Activated CD8-positive, alpha-beta memory T cell treated with anti-CD3 and anti-CD28 coated beads, Interleukin-2, amount 50 U/mL, for 1 hour (primary cell): ENCODE results near the gene PEF1.
A peak's percentile ranks its signal among the peaks of the same experiment; 100 is the strongest.

Experiments used
- DNase-seq: peaks from one replicate; pipeline ENCODE4 v3.0.0-alpha.2; 2020; ENCODE audit errors: extremely low read depth

PEF1 gene, protein sequence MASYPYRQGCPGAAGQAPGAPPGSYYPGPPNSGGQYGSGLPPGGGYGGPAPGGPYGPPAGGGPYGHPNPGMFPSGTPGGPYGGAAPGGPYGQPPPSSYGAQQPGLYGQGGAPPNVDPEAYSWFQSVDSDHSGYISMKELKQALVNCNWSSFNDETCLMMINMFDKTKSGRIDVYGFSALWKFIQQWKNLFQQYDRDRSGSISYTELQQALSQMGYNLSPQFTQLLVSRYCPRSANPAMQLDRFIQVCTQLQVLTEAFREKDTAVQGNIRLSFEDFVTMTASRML

DNA sequence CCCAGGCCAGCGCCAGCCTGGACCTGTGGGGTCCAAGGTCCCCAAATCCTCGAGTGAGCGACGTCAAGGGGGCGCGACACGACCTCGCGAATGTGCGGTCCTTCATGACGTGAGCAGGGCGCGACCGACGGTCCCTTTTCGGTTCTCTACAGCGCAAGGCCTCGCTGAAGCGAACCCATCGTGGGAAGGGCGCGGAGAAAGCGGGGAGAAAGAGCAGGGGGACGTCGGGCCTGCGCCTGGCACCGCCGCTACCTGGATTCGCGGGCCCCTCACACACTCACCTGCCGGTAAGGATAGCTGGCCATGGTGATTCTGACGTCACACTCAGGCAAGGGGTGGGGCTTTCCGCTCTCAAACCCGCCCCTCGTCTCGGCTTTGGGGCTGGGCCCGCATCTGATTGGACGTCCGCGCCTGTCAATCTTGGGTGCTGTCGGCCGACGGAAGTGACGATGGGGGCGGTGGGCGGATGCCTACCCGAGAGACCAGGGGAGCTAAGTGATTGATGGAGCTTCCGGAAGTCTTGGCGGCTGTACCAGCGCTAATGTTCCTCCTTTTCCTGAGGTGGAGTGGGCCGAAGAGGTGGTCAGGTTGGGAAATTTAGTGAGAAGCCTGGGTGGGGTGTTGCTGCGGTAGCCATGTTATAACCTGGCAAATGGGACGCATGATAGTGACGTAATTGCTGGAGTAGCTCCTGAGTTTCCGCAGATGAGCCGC is at the start of gene PEF1:
TSS of gene PEF1 (minus strand) at position 317 of the 714 bp plus-strand sequence. CDS start at position 305, 12 bp downstream.
- peak; percentile 98 for DNase-seq

DNA sequence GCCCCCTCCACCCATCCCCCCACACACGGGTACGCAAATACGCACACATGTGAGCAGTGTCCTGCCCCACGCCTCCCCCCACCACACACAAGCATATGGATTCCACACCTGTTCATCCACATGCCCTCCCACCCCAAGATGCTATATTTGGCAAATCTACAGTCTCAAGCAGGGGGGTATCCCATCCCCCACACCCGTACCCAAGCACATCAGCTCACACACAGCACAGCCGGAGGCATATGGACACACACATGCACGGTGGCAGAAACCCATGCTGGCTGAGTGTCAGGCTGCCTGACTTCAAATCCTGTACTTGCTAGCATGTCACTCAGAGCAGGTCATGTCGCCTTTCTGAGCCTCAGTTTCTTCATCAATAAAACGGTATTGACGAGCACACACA is 48.6 kb upstream of the PEF1 start:
- DNase-seq: no peak

DNA sequence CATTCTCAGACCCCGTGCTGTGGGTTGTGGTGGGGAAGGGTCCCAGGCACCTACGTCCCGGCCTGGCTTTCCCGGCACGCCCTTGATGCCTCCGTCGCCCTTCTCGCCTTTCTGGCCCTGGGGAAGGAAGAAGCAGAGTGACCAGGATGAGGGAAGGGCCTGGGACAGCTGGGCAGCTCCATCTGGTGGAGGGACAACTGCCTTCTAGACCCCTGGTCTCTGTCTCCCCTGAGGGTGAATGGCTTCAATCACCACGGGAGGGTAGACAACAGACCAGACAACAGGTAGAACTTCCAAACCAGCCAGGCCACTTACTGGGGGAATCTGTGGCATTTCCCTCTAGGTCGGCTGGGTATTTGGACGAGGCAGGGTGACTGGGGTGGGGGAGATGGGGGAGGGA is 47.3 kb upstream of the PEF1 start:
- DNase-seq: no peak

DNA sequence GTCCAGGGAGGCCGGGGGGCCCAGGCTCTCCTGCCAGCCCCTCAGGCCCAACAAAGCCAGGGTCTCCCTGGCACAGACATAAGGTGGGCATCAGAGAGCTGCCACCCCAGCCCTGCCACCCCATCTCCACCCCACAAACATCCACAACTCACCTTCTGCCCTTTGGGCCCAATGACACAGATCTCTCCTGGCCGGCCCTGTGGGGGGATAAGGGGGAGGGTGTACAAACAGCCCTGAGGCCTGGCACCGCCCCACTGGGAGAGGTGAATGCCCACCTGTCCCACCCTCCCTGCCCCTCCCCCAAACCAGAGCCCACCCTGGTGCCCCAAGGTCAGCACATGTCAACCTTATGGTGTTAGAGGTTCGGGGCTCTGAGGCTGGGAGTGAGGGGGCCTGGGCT is 46.8 kb upstream of the PEF1 start:
- DNase-seq: no peak

DNA sequence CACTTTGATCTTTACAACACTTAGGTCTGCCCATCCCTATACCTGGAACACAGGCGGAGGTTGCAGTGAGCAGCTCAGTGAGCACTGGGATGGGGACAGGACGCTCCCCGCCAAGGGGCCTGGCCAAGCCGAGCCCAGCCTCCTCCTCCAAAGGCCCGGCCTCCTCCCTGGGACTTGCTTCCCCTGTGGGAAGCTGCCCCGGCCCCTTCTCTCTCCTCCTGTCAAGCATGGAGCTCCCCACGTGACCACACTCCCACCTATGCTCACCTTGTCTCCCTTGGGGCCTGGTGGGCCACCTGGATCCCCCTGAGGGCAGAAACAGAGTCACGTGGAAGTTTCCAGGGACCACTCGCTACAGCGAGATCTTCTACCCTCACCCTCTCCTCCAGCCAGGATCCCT is 46.2 kb upstream of the PEF1 start:
- DNase-seq: no peak

DNA sequence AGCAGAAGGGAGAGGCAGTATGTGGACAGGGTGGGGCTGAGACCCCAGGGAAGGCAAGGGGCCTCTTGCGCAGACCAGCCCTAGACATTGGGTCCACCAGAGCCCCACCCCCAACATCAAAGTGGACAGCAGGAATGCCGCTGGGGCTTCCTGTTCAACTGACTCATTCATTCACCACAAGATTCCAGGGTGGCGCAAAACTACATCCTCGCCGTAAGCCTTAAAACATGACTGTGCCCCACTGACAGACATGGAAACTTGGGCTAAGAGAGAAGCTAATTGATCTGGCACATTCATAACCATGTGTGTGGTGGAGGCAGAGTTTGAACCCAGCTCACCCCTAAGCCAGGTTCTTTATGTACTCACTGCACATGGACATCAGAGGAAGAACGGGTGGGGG is 45.2 kb upstream of the PEF1 start:
- DNase-seq: no peak

DNA sequence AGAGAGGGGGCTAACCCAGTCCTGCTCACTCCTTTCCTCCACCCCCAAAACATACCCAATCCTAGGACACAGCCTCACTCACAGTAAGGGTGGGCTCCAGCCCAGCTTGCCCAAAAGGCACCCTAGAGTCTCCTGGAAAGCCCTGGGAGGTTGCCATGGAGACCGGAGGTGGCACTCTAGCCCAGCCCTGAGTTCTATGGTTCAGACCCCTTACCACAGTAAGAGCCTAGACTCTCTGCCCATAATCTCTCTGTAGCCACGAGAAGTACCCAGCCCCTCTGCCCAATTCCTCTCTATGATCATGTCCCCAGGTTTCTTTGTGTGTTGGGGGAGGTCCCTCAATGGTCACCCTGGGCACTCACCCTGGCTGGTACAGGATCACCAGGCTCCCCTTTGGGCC is 44.7 kb upstream of the PEF1 start:
- no peak for DNase-seq

DNA sequence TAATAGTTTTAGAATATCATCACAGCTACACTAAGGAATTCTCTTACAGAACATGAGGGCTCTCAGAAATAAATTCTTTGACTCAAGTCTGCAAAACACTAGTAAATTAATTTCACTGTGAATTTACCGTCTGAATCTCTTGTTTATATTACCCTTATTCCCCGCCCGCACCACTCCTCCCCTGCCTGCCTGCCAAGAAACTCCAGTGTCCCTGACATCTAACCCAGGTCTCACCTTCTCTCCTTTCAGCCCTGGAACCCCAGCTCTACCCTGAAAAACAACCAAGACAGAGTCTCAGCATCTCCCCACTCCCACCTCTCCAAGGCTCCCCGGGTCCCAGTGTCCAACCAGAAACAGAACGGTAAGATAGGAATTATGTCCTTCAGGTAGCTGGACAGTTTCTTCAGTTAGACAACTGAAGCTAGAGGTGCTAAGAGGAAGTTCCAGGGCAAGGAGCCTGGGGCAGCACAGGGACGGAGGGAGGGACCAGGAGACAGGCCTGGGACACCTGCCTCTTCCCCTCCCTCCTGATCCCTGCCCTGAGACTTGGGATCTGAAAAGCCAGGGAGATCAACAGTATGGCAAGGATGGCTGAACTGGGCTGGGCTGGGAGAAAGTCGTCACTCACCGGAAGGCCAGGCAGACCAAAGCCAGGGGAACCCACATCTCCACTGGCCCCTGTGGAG is 43.7 kb upstream of the PEF1 start:
- DNase-seq: no peak

DNA sequence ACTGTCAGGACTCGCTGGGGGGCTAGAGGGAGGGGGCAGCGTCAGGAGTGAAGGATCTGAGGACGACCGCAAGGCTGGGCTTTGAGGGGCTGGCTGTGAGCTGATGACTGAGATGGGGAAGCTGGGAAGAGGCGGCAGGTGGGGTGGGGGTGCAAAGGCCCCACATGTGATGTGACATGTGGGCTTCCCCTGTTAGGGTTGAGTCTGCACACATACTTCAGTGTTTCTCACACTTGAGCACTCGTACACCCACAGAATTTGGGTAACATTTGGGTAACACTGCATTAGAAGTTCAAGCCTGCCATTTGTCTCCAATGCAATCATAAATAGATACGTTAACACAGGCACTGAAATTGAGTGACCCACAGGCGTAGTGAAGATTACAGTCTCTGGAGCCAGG is 42.9 kb upstream of the PEF1 start:
- DNase-seq: no peak

DNA sequence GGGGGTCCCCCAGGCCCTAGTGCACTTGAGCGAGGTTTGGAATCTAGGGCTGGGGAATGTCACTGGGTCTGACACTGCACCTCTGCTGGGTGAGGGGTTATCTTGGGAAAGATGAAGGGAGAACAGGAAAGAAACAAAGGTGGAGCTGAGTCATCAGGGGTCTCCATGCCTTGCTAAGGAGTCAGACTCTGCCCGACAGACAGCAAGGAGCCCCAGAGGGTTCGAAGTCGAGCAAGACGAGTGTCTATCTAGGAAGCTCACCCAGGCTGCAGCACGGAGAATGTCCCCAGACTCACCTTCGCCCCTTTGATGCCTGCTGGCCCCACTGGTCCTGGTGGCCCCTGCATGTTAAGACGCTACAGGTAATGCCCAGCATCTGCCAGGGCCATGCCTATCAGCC is 41.1 kb upstream of the PEF1 start:
- DNase-seq: no peak

DNA sequence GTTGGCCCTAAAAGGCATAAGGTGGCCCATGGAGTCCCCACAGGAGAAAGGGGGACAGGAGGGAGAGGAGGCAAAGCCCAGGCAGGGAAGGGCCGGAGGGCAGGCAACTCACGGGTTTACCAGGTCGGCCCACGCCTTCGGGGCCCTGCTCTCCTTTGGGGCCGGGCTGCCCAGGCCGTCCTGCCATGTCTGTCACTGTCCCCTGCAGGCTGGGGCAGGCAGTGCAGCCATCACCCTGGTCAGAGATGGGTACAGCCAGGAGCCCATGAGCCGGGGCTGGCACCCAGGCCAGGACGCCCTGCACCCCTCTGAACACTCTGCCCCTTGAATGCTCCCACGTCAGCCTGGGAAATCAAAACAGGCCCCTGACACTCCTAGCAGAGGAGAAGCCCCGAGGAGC is 39.3 kb upstream of the PEF1 start:
- no peak for DNase-seq

DNA sequence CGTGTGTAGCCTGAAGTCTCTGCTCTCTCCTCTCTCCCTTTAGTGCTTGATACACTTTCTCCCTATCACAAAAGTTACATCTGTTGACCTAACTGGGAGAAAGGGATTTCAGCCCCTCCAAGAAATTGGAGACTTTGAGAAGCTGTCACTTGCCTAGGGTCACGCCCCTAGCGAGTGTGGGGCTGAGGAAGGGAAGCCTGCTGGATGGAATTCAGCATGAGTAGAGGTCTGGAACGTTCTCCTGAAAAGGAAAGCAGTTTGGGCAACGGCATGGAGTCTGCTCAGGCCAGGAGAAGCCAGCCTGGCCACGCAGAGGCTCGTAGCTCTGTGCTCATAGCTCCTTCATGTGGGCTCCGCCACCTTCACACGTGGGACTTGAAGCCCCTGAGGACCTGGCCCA is 36.7 kb upstream of the PEF1 start:
- no peak for DNase-seq

DNA sequence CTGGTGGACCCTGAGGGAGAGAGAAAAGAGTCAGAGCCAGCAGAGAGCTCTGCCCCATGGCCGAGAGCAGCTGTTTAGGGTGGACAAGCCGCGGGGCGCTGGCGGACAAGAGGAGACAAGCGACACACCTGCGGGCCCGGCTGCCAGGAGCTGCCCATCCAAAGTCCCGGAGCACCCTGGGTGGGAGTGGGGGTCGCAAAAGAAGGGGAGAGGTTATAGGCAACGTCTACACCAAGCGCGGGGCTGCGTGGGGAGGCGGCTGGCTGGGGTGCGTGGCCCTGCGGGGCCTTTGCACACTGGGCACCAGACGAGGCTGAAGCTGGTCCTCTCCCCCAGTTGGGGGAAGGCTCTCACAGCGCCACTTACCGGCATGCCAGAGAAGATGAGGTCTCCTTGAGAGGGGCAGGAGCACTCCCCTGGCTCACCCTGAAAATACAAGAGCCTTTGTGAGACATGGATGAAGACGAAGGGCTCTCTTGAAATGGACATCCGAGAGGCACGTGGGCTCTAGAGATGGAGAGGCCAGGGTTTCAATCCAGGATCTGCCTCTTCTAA is 35.1 kb upstream of the PEF1 start:
- no peak for DNase-seq

DNA sequence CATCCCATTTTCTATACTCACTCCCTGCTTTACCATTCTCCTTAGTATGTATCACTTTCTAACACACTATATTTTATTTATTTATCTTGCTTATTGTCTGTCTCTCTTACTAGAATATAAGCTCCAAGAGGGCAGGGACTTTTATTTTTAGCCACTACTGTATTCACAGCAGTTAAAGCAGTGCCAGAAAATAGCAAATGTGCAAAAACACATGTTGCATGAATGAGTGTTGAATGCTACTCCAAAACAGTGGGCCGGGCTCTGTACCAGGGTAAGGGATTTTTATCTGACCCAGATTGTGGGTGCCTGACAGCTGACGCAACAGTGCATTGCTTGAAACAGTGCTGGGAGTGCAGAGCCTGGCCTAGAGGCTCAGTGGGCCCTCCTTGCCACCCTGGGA is 34.4 kb upstream of the PEF1 start:
- no peak for DNase-seq

DNA sequence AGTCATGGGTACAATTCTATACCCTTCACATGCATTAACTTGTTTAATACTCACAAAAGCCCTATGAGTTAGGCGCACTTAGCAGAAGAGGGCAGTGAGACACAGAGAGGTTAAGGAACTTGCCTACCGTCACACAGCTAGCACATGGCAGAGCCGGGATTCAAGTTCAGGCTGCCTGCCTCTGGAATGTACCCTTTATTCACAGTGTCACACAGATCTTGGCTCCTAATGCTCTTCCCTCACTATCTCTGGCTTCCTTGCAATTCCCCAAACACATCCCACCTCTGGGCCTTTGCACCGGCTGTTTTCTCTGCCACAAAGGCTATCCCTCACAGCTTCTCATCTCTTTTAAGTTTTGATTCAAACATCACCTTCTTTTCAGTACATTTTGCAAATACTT is 34.0 kb upstream of the PEF1 start:
- no peak for DNase-seq

DNA sequence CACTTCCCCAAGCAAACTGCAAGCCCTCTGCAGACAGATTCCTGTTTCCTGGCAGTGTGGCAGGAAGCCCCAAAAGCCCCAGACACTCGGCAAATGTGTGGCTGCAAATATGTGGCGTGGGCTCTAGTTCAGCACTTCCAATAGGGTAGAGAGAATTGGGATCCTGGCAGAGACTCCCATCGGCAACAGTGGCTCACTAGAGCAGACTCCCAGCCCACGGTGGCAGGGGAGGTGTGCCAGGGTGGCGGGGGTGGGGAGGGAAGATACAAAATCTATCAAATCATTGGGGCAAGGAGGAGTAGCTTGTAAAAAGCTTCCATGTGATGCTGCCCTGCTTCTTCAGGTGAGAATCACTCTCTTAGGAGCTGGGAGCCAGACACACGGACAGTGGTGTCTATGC is 33.3 kb upstream of the PEF1 start:
- DNase-seq: no peak

DNA sequence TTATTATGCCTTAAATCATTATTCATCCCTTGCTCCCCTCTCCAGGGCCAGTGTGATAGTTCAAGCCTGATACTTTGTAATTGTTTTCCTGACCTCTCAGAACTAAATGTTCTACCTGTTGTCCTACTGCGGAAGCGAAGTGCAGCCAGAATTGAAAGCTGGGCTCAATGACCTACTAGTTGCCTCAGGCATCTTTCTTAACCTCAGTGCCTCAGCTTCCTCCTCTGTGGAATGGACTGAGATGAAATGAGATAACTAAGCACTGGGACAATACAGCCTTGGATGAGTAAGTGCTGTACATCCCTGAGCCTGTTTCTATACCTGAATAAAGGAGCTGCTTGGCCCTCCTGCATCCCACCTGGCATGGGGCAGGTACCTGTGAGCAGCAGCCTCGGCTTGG is 32.7 kb upstream of the PEF1 start:
- DNase-seq: no peak

DNA sequence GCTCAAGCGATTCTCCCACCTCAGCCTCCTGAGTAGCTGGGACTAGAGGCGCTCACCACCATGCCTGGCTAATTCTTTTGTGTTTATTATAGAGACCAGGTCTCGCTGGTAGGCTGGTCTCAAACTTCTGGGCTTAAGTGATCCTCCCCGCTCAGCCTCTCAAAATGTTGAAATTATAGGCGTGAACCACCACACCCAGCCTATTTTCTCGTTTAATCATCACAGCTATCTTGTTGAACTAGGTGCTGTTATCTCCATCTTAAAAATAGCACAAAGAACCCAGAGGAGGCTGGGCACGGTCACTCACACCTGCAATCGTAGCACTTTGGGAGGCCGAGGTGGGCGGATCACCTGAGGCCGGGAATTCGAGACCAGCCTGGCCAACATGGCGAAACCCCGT is 31.1 kb upstream of the PEF1 start:
- no peak for DNase-seq

DNA sequence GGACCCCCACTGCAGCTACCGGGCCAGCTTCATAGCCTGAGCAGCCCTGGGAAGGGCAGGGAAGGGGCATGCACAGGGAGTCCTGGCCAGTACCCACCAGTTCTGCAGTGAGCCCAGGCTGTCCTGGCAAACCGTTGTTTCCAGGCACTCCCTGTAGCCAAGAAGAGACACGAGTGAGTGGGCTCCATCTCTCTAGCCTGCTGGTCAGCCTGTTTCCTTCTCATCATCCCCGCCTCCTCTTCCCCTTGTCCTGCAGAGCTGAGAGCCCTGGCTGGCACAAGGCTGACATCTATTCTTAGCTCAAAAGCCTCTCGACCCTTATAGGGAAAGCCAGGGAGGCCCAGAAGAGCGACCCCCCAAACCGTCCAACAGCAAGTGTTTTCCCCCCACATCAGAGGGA is 30.5 kb upstream of the PEF1 start:
- no peak for DNase-seq

DNA sequence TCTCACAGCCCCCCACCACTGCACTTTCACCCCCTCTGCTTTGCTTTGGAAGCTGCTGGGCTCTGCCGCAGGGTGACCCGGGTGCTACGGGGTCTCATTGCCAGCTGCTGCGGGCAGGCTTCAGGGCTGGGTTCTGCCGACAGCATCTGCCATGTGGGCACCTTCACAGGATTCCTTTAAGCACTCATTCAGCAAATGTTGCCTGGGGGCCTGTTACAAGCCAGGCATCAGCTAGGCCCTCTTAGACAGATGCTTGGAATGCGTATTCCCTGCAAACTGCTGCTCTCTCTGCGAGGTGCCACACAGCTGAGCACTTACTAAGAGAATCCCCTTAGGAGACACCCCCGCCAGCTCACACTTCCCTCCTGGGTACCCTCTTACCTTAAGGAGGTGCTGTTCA is 29.9 kb upstream of the PEF1 start:
- no peak for DNase-seq

DNA sequence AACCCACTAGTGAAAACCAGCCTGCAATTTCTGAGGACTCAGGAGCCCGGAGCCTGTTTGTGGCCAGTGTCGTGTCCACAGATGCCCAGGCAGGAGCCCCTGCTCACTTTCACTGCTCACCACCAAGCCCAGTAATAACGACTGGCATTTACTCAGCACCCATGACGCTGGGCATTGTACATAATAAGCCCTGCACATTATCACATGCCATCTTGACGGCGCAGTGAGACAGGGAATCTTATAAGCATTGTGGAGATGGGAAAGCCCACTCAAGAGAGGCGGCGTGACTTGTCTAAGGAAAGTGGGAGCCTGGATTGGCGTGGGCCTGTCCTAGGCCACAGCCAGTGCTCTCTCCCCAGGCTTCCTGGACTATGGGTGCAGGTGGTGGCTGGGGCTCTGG is 28.8 kb upstream of the PEF1 start:
- no peak for DNase-seq

DNA sequence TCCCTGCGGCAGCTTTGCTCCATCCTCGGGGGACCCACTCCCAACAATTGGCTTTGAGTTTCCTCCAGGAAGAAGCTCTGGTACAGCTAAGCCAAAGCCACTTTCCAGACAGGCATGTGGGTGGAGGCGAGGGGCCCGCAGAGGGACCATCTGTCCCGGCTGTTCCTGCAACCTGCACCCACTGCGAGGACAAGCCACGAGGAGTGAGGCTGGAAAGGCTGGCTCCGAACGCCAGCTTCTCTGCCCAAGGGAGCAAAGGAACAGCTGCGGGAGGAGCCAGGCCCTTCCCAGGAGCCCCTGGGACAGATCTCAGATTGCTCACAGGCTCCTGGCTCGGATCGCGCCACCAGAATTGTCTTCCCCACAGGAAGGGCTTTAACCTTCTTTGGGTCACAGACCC is 28.3 kb upstream of the PEF1 start:
- no peak for DNase-seq
